GM12864 (cell line): ENCODE results near the gene SRSF5.

Source experiments
- DNase-seq: peaks from one replicate; pipeline ENCODE4 v3.0.0-alpha.2; 2011; ENCODE audit warnings: low read depth
- H3K4me3 ChIP-seq: 2 replicates; pipeline ENCODE4 v1.5.1; 2011; ENCODE audit warnings: mild to moderate bottlenecking, low read depth, low read length, control low read depth
- TF ChIP-seq, protein P1 (sequence below): IDR thresholded peaks from 2 replicates; pipeline ENCODE4 v1.5.1; 2011; ENCODE audit warnings: low read depth, mild to moderate bottlenecking, moderate library complexity, low read length, control low read depth, inconsistent platforms; ENCODE audit errors: missing control alignments

SRSF5 gene

GRCh38 chr14:69820991-69821390 lies 54.0 kb downstream of the SRSF5 start:
- no peak overlapping the region for H3K4me3 ChIP-seq
- TF ChIP-seq, protein P1, sequence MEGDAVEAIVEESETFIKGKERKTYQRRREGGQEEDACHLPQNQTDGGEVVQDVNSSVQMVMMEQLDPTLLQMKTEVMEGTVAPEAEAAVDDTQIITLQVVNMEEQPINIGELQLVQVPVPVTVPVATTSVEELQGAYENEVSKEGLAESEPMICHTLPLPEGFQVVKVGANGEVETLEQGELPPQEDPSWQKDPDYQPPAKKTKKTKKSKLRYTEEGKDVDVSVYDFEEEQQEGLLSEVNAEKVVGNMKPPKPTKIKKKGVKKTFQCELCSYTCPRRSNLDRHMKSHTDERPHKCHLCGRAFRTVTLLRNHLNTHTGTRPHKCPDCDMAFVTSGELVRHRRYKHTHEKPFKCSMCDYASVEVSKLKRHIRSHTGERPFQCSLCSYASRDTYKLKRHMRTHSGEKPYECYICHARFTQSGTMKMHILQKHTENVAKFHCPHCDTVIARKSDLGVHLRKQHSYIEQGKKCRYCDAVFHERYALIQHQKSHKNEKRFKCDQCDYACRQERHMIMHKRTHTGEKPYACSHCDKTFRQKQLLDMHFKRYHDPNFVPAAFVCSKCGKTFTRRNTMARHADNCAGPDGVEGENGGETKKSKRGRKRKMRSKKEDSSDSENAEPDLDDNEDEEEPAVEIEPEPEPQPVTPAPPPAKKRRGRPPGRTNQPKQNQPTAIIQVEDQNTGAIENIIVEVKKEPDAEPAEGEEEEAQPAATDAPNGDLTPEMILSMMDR = no peak
- DNase-seq = no peak
